Liver (tissue), 3 donors: ENCODE measurements around the gene LDLRAD4.

ENCODE experiments used
- CTCF ChIP-seq: fragments of 150-350 bp; IDR thresholded peaks from 2 replicates; pipeline ENCODE4 v1.5.1; 2017; ENCODE audit warnings: improper control_type of control experiment, low read depth, low read length; ENCODE audit not compliant: missing input control
- MAX ChIP-seq: IDR thresholded peaks from 2 replicates; pipeline ENCODE4 v1.6.1; 2016; ENCODE audit warnings: antibody characterized with exemption
- RAD21 ChIP-seq, 2 donors: IDR thresholded peaks; 2 replicates each; pipeline ENCODE4 v1.6.1; 2016; ENCODE audit warnings: antibody characterized with exemption in 2 of 2, mild to moderate bottlenecking in 2 of 2
- RXRA ChIP-seq, 2 donors: IDR thresholded peaks; 2 replicates each; pipeline ENCODE4 v1.6.1; 2017 to 2018; ENCODE audit warnings: antibody characterized with exemption in 2 of 2, mild to moderate bottlenecking in 1 of 2
- SP1 ChIP-seq: IDR thresholded peaks from 2 replicates; pipeline ENCODE4 v1.6.1; 2018; ENCODE audit warnings: antibody characterized with exemption, mild to moderate bottlenecking
- TAF1 ChIP-seq: conservative IDR thresholded peaks from 2 replicates; pipeline ENCODE4 v1.6.1; 2016; ENCODE audit warnings: antibody characterized with exemption, mild to moderate bottlenecking
- YY1 ChIP-seq: IDR thresholded peaks from 2 replicates; pipeline ENCODE4 v1.6.1; 2016; ENCODE audit warnings: antibody characterized with exemption, mild to moderate bottlenecking
- ZBTB33 ChIP-seq: IDR thresholded peaks from 2 replicates; pipeline ENCODE4 v1.6.1; 2016; ENCODE audit warnings: antibody characterized with exemption
- donor health status: healthy.
- donor health status: healthy.

- no peak for TF ChIP-seq CTCF
- no peak for TF ChIP-seq ZBTB33
- TF ChIP-seq YY1, result no peak
- no peak for TF ChIP-seq TAF1
- TF ChIP-seq RXRA (IDR thresholded peaks at IDR 0.05), result no peak
- TF ChIP-seq RAD21 (IDR thresholded peaks at IDR 0.05), result no peak
- no peak for TF ChIP-seq SP1
- TF ChIP-seq MAX, result no peak
Observed at GRCh38 chr18:13700153-13700552, 481.6 kb downstream of the LDLRAD4 start.
